Measurements from ENCODE around the gene CASK.

CASK gene

GRCh38 chrX:41923211-41923977 lies at the start of gene CASK:
TSS of gene CASK (minus strand) at chrX:41923554. CDS start at chrX:41922988, 566 bp downstream.
- DNase-seq (ENCODE audit: low spot score): peak; percentile 94

GRCh38 chrX:41971346-41971745 lies 48.0 kb upstream of the CASK start:
- DNase-seq (ENCODE audit: low spot score): no peak

- no peak for DNase-seq (ENCODE audit: low spot score)
Observed at GRCh38 chrX:41970419-41970818, 47.1 kb upstream of the CASK start.

GRCh38 chrX:41963348-41963747 lies 40.0 kb upstream of the CASK start:
- DNase-seq (ENCODE audit: low spot score): no peak

- DNase-seq (ENCODE audit: low spot score): no peak
Observed at GRCh38 chrX:41960142-41960541, 36.8 kb upstream of the CASK start.

- DNase-seq (ENCODE audit: low spot score): no peak
Observed at GRCh38 chrX:41958861-41959260, 35.5 kb upstream of the CASK start.

GRCh38 chrX:41956027-41956426 lies 32.7 kb upstream of the CASK start:
- peak; percentile 8 for DNase-seq (ENCODE audit: low spot score)

- DNase-seq (ENCODE audit: low spot score): no peak
Observed at GRCh38 chrX:41952102-41952501, 28.7 kb upstream of the CASK start.

- DNase-seq (ENCODE audit: low spot score): no peak
Observed at GRCh38 chrX:41946989-41947612, 23.7 kb upstream of the CASK start.

GRCh38 chrX:41946235-41946634 lies 22.9 kb upstream of the CASK start:
- DNase-seq (ENCODE audit: low spot score): no peak

GRCh38 chrX:41935832-41936231 lies 12.5 kb upstream of the CASK start:
- no peak for DNase-seq (ENCODE audit: low spot score)

- DNase-seq (ENCODE audit: low spot score): no peak
Observed at GRCh38 chrX:41933546-41933945, 10.2 kb upstream of the CASK start.

- no peak for DNase-seq (ENCODE audit: low spot score)
Observed at GRCh38 chrX:41932885-41933284, 9.5 kb upstream of the CASK start.

GRCh38 chrX:41931591-41931990 lies 8.2 kb upstream of the CASK start:
- no peak for DNase-seq (ENCODE audit: low spot score)

- peak; percentile 32 for DNase-seq (ENCODE audit: low spot score)
Observed at GRCh38 chrX:41923978-41924683, 777 bp upstream of the CASK start.

- DNase-seq (ENCODE audit: low spot score): peak; percentile 26
Observed at GRCh38 chrX:41922431-41923151, 763 bp downstream of the CASK start.

GRCh38 chrX:41921492-41922430 lies 1.6 kb downstream of the CASK start:
- peak; percentile 22 for DNase-seq (ENCODE audit: low spot score)

GRCh38 chrX:41919870-41920269 lies 3.5 kb downstream of the CASK start:
- DNase-seq (ENCODE audit: low spot score): no peak

- no peak for DNase-seq (ENCODE audit: low spot score)
Observed at GRCh38 chrX:41917517-41917916, 5.8 kb downstream of the CASK start.

- no peak for DNase-seq (ENCODE audit: low spot score)
Observed at GRCh38 chrX:41913476-41913875, 9.9 kb downstream of the CASK start.

- DNase-seq (ENCODE audit: low spot score): no peak
Observed at GRCh38 chrX:41912923-41913322, 10.4 kb downstream of the CASK start.

Measured in AG08396 (cell line).